DMS79 treated with DMSO at 0.1 percent for 48 hours (cell line): ENCODE measurements around the gene SBF2.
"Not testable (repeated sequence)": the region's sequence is repeated elsewhere in the genome, so short reads cannot be mapped to it uniquely, and the experiment has no call there.

Experiments
- DNase-seq: peaks from one replicate; lab custom pipeline; 2025; lab: John Stamatoyannopoulos, UW

The SBF2 gene

DNA sequence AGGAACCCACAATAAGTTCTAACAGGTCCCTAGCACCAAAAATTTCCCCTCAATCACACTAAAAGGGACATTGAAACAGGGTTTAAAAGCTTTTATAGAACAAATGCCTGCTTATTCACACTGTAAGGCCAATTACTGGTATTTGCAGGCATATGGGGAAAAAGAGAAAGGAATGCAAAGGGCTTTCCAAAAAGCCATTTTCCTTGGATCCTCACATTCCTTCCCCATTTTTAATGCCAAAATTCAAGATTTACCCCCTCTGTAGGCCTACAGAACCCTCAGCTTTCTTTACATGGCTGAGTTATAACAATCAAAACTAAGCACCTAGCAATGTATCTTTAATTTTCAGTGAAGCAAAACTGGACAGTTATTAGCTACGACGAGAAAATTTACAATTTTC lies 102.0 kb downstream of the SBF2 start:
- no peak for DNase-seq

DNA sequence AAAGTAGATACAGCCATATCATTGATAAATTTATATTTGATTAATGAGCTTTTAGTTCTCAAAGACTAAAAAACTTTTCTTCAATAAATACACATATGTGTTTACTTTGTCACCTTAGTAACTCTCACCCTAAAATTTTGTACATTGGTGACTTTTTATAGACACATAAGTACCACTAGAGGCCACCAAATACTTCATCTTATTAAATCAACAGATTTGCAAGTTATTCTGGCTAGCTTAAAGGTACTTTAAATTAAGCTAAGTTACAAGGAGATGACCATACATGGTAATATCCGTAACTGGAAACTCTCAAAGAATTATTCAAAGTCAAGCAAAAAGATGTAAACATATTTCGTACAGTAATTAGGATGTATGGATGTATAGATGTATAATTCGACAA lies 112.2 kb downstream of the SBF2 start:
- no peak for DNase-seq

- DNase-seq = no peak
Measured at GRCh38 chr11:10164621-10165020, 129.4 kb downstream of the SBF2 start.

- DNase-seq = no peak
Measured at GRCh38 chr11:10162222-10162621, 131.8 kb downstream of the SBF2 start.

- DNase-seq = no peak
Measured at GRCh38 chr11:10160350-10160749, 133.7 kb downstream of the SBF2 start.

GRCh38 chr11:10158461-10158860 lies 135.6 kb downstream of the SBF2 start:
- no peak for DNase-seq

DNA sequence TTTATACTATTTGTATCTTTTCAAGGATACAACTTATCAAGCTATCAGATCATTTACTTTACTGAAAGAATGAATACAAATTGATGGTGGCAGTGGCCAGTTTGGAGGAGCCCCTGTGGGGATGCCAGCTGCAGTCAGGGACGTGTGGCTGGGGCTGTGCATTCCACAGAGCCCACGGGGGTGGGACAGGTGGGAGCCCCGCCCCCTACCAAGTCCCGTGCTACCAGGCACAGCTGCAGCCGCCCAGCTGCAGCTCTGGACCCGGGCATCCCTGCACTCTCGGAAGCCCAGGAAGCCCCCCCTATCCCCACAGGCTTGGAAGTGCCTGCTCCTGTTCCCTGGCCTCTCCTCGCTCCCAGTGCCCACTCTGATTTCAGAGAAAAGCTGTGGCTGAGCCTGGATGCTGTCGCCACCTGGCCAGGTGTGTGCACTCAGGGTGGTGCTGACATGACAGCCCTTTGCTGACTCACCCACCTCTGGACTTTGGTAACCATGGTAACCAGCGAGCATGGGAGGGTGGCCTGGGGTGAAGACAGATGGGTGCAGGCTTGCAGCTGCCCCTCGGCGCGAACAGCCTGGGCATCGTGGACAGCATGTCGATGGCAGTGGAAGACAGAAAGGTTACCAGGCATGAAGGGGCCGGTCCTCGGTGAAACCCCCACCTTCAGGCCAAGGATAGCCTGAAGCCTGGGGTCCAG lies 138.1 kb downstream of the SBF2 start:
- DNase-seq = no peak

GRCh38 chr11:10150800-10151199 lies 143.2 kb downstream of the SBF2 start:
- DNase-seq = no peak

DNA sequence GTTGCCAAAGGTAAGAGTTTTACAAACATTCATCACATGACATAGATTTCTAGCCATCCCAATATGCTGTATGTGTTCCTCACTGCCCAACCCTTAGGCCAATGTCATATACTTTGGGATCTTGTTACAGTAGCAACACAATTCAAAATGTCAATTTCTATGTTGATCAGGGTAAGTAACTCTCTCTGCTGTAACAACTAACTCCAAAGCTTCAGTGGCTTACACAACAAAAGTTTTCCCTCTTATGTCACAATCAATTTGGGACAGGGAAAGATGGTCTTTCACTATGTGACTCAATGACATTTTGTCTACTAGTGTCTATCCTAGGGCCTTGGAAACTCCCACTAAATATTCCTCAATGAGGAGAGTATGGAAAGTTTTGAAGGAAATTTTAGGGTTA lies 144.5 kb downstream of the SBF2 start:
- DNase-seq = no peak

DNA sequence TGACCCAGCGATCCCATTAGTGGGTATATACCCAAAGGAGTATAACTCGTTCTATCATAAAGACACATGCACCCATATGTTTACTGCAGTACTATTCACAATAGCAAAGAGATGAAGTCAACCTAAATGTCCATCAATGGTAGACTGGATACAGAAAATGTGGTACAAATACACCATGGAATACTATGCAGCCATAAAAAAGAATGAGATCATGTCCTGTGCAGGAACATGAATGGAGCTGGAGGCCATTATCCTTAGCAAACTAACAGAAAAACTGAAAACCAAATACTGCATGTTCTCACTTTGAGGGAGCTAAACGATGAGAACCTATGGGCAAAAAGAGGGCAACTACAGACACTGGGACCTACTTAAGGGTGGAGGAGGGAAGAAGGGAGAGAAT lies 146.8 kb downstream of the SBF2 start:
- no peak for DNase-seq

DNA sequence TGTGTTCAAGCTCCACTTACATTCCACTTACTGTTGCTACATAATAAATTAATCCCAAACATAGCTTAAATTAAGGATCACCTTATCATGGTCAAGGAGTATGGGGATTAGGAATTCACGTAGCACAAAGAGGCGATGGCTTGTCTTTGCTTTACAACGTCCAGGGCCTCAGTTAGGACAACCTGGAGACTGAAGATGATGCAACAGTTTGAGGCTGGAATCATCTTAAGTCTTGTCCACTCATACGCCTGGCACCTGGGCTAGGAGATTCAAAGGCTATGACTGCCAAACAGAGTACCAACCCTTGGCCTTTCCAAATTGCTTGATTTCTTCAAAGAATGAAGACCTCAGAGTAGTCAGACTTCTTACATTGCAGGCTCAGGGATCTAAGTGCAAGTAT lies 149.1 kb downstream of the SBF2 start:
- no peak for DNase-seq

DNA sequence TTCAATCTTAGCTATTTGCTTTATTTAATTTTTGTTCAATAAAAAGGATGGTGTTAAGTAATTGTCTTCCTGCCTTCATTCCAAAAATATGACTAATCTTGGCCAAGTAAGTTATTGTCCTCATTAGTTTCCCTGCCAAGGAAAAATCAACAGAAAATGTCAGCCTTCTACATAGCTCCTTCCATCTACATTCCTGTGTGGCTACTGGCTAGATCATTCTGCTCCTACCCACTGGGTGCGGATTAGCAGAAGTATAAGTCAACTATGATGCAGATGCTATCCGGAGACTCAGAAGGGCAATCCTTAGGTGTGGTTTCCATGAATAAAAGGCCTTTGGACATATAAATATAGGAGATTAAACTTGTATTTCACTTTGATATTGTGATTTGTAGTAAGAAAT lies 154.4 kb downstream of the SBF2 start:
- DNase-seq = no peak

DNA sequence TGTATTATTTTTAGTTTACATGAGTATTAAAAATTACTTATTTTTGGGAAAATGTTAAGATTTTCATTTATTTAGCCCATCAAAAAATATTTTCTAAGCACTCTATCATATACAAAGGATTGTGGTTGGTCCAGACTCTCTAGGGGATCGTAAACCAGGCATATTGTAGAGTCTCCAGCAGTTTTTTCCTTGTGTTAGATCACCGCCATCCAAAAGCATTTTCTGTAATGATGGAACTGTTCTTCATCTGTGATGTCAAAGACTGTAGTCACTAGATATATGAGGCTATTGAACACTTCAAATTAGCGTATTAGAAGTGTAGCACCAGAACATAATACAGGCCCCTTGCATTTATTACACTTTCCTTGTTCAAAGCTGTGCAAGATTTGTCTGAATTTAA lies 154.9 kb downstream of the SBF2 start:
- DNase-seq = no peak

GRCh38 chr11:10134975-10135481 lies 159.0 kb downstream of the SBF2 start:
- no peak for DNase-seq

GRCh38 chr11:10134226-10134625 lies 159.8 kb downstream of the SBF2 start:
- DNase-seq = not testable (repeated sequence)

DNA sequence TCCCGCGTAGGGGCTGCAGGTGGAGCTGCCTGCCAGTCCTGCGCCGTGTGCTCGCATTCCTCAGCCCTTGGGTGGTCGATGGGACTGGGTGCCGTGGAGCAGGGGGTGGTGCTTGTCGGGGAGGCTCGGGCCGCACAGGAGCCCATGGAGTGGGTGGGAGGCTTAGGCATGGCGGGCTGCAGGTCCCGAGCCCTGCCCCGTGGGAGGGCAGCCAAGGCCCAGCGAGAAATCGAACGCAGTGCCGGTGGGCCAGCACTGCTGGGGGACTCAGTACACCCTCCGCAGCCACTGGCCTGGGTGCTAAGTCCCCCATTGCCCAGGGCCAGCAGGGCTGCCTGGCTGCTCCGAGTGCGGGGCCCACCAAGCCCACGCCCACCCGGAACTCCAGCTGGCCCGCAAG lies 160.8 kb downstream of the SBF2 start:
- not testable (repeated sequence) for DNase-seq

GRCh38 chr11:10130875-10131274 lies 163.1 kb downstream of the SBF2 start:
- no peak for DNase-seq

DNA sequence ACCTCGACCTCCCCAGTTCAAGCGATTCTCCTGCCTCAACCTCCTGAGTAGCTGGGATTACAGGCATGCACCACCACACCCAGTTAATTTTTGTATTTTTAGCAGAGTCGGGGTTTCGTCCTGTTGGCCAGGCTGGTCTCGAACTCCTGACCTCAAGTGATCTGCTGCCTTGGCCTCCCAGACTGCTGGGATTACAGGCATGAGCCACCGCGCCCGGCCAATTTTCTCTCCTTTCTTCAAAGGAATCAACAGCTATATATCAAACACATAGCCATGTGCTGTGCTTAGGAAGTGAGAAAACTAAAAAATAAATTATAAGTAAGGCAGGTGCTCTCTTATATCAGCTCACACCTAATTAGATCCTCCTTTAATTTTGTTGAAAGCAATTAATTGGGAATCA lies 164.8 kb downstream of the SBF2 start:
- not testable (repeated sequence) for DNase-seq

- DNase-seq = no peak
Measured at GRCh38 chr11:10125522-10126133, 168.4 kb downstream of the SBF2 start.

GRCh38 chr11:10122326-10123197 lies 171.5 kb downstream of the SBF2 start:
- DNase-seq = no peak

- no peak for DNase-seq
Measured at GRCh38 chr11:10118865-10119264, 175.2 kb downstream of the SBF2 start.

GRCh38 chr11:10117709-10118351 lies 176.2 kb downstream of the SBF2 start:
- DNase-seq = no peak
